HEK293 (cell line): ENCODE results near the gene RASGRP3.

Source experiments
- CTCF ChIA-PET: fragments of 350-600 bp; formaldehyde crosslinking; extraction: SDS; loops from one replicate; lab custom pipeline; 2021; ENCODE audit warnings: antibody characterized with exemption; lab: Yijun Ruan, JAX
- POLR2A ChIA-PET: fragments of 300-600 bp; formaldehyde crosslinking; extraction: SDS; loops from one replicate; lab custom pipeline; 2020; ENCODE audit warnings: antibody characterized with exemption, inconsistent platforms; lab: Yijun Ruan, JAX
- H3K27ac ChIP-seq: fragments of 200-500 bp; sonication (Bioruptor generic); 2 replicates; pipeline ENCODE4 v1.5.1; 2014; ENCODE audit warnings: low read depth, low read length, control low read depth, inconsistent platforms; ENCODE audit errors: extremely low read depth
- H3K36me3 ChIP-seq, 2 experiments: fragments of 200-500 bp in 1 of 2; sonication (Bioruptor generic) in 1 of 2; 1 replicate in 1 of 2; 2 replicates in 1 of 2; pipeline ENCODE4 v1.5.1; 2014 to 2017; ENCODE audit warnings: inconsistent platforms in 2 of 2, low read length in 2 of 2; ENCODE audit not compliant: control insufficient read depth in 2 of 2, insufficient read depth in 1 of 2
- H3K4me1 ChIP-seq: fragments of 200-500 bp; sonication (Bioruptor generic); 2 replicates; pipeline ENCODE4 v1.5.1; 2014; ENCODE audit warnings: mild to moderate bottlenecking, low read length, inconsistent platforms; ENCODE audit not compliant: control insufficient read depth, insufficient read depth
- H3K4me3 ChIP-seq: 2 replicates; pipeline ENCODE4 v1.5.1; 2011; ENCODE audit warnings: low read depth, mild to moderate bottlenecking, control low read depth, low read length, moderate library complexity
- H3K9me3 ChIP-seq: fragments of 200-500 bp; sonication (Bioruptor generic); 2 replicates; pipeline ENCODE4 v1.5.1; 2014; ENCODE audit warnings: low read depth, low read length, inconsistent platforms; ENCODE audit not compliant: control insufficient read depth, insufficient read depth
- HOXA7 ChIP-seq: sonication (generic); formaldehyde crosslinking; IDR thresholded peaks from 2 replicates; pipeline ENCODE4 v1.8.1; 2022; ENCODE audit warnings: missing genetic modification reagents, borderline replicate concordance
- KLF9 ChIP-seq: fragments of 450-650 bp; formaldehyde crosslinking; IDR thresholded peaks from 2 replicates; pipeline ENCODE4 v1.5.1; 2016; ENCODE audit warnings: missing biosample characterization, missing genetic modification characterization, low read depth
- SCRT2 ChIP-seq: fragments of 450-650 bp; formaldehyde crosslinking; IDR thresholded peaks from 2 replicates; pipeline ENCODE4 v1.5.1; 2016; ENCODE audit warnings: missing biosample characterization, missing genetic modification characterization
- YY2 ChIP-seq: fragments of 450-650 bp; formaldehyde crosslinking; IDR thresholded peaks from 2 replicates; pipeline ENCODE4 v1.5.1; 2016; ENCODE audit warnings: missing biosample characterization, missing genetic modification characterization
- ZBTB17 ChIP-seq: fragments of 450-650 bp; formaldehyde crosslinking; IDR thresholded peaks from 2 replicates; pipeline ENCODE4 v1.5.1; 2016; ENCODE audit warnings: missing biosample characterization, missing genetic modification characterization
- ZBTB48 ChIP-seq: fragments of 450-650 bp; formaldehyde crosslinking; IDR thresholded peaks from 2 replicates; pipeline ENCODE4 v1.5.1; 2016; ENCODE audit warnings: missing biosample characterization, missing genetic modification characterization
- ZFP41 ChIP-seq: fragments of 450-650 bp; formaldehyde crosslinking; IDR thresholded peaks from 2 replicates; pipeline ENCODE4 v1.5.1; 2016; ENCODE audit warnings: missing biosample characterization, missing genetic modification characterization, borderline replicate concordance
- ZNF112 ChIP-seq: fragments of 450-650 bp; formaldehyde crosslinking; IDR thresholded peaks from 2 replicates; pipeline ENCODE4 v1.5.0; 2017; ENCODE audit warnings: missing biosample characterization, missing genetic modification characterization
- ZNF138 ChIP-seq: fragments of 450-650 bp; formaldehyde crosslinking; IDR thresholded peaks from 2 replicates; pipeline ENCODE4 v1.5.1; 2016; ENCODE audit warnings: missing biosample characterization, missing genetic modification characterization, borderline replicate concordance
- ZNF221 ChIP-seq: fragments of 450-650 bp; formaldehyde crosslinking; IDR thresholded peaks from 2 replicates; pipeline ENCODE4 v1.5.1; 2017; ENCODE audit warnings: missing biosample characterization, missing genetic modification characterization, borderline replicate concordance
- ZNF223 ChIP-seq: fragments of 450-650 bp; formaldehyde crosslinking; IDR thresholded peaks from 2 replicates; pipeline ENCODE4 v1.5.1; 2016; ENCODE audit warnings: missing biosample characterization, missing genetic modification characterization
- ZNF24 ChIP-seq: fragments of 450-650 bp; formaldehyde crosslinking; IDR thresholded peaks from 2 replicates; pipeline ENCODE4 v1.5.1; 2016; ENCODE audit warnings: missing biosample characterization, missing genetic modification characterization
- ZNF266 ChIP-seq: fragments of 450-650 bp; formaldehyde crosslinking; IDR thresholded peaks from 2 replicates; pipeline ENCODE4 v1.5.1; 2016; ENCODE audit warnings: missing biosample characterization, missing genetic modification characterization, low read depth
- ZNF280C ChIP-seq: fragments of 450-650 bp; formaldehyde crosslinking; IDR thresholded peaks from 2 replicates; pipeline ENCODE4 v1.5.1; 2016; ENCODE audit warnings: missing biosample characterization, missing genetic modification characterization
- ZNF366 ChIP-seq: fragments of 450-650 bp; formaldehyde crosslinking; conservative IDR thresholded peaks from 2 replicates; pipeline ENCODE4 v1.5.1; 2016; ENCODE audit warnings: missing biosample characterization, missing genetic modification characterization
- ZNF426 ChIP-seq: fragments of 450-650 bp; formaldehyde crosslinking; IDR thresholded peaks from 2 replicates; pipeline ENCODE4 v1.5.1; 2017; ENCODE audit warnings: missing biosample characterization, missing genetic modification characterization, mild to moderate bottlenecking, inconsistent platforms, moderate library complexity
- ZNF514 ChIP-seq: fragments of 450-650 bp; formaldehyde crosslinking; IDR thresholded peaks from 2 replicates; pipeline ENCODE4 v1.5.1; 2016; ENCODE audit warnings: missing biosample characterization, missing genetic modification characterization
- ZNF555 ChIP-seq: fragments of 450-650 bp; formaldehyde crosslinking; conservative IDR thresholded peaks from 2 replicates; pipeline ENCODE4 v1.5.1; 2017; ENCODE audit warnings: missing biosample characterization, mild to moderate bottlenecking, missing genetic modification characterization, inconsistent platforms
- ZNF621 ChIP-seq: fragments of 450-650 bp; formaldehyde crosslinking; IDR thresholded peaks from 2 replicates; pipeline ENCODE4 v1.5.1; 2017; ENCODE audit warnings: missing biosample characterization, missing genetic modification characterization
- ZNF624 ChIP-seq: fragments of 450-650 bp; formaldehyde crosslinking; IDR thresholded peaks from 2 replicates; pipeline ENCODE4 v1.5.1; 2017; ENCODE audit warnings: missing biosample characterization, missing genetic modification characterization
- ZNF747 ChIP-seq: fragments of 450-650 bp; formaldehyde crosslinking; IDR thresholded peaks from 2 replicates; pipeline ENCODE4 v1.5.1; 2016; ENCODE audit warnings: missing biosample characterization, missing genetic modification characterization
- ZNF777 ChIP-seq: fragments of 450-650 bp; formaldehyde crosslinking; IDR thresholded peaks from 2 replicates; pipeline ENCODE4 v1.5.1; 2017; ENCODE audit warnings: missing biosample characterization, missing genetic modification characterization, borderline replicate concordance
- TF ChIP-seq, protein P1 (sequence below): fragments of 450-650 bp; formaldehyde crosslinking; IDR thresholded peaks from 2 replicates; pipeline ENCODE4 v1.5.1; 2017; ENCODE audit warnings: missing biosample characterization, missing genetic modification characterization
- TF ChIP-seq, protein P2 (sequence below): fragments of 450-650 bp; formaldehyde crosslinking; IDR thresholded peaks from 2 replicates; pipeline ENCODE4 v1.5.1; 2016; ENCODE audit warnings: missing biosample characterization, missing genetic modification characterization
- TF ChIP-seq, protein P3 (sequence below): fragments of 450-650 bp; formaldehyde crosslinking; IDR thresholded peaks from 2 replicates; pipeline ENCODE4 v1.5.1; 2017; ENCODE audit warnings: missing biosample characterization, missing genetic modification characterization

The RASGRP3 gene

DNA sequence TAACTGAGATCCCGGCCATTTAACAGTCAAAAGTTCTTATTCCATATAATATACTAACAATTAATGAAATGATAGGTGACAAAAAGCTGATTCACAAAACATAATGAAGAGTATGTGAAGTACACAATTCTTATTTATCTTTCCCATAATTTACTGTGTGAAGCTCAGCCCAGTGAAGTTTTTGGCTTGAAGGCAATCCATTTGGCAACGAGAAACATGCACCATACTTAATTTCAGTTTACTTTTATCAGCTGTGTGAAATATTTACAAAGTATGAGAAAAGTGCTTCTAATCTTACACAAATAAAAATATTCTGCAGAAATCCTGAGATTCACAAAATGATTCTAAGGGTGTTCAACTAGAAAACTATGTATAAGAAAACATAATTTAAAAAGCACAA is 110.3 kb downstream of the RASGRP3 start (continued):
- TF ChIP-seq ZNF555 (tag by site-specific recombination) (no peak), ZNF624 (tag by site-specific recombination) (no peak), ZNF221 (tag by site-specific recombination) (no peak), ZNF112 (tag by site-specific recombination) (no peak), ZNF514 (no peak), ZNF223 (tag by site-specific recombination) (no peak), ZNF426 (no peak), YY2 (tag by site-specific recombination) (no peak), SCRT2 (no peak), ZFP41 (tag by site-specific recombination) (no peak)
- TF ChIP-seq, protein P1, sequence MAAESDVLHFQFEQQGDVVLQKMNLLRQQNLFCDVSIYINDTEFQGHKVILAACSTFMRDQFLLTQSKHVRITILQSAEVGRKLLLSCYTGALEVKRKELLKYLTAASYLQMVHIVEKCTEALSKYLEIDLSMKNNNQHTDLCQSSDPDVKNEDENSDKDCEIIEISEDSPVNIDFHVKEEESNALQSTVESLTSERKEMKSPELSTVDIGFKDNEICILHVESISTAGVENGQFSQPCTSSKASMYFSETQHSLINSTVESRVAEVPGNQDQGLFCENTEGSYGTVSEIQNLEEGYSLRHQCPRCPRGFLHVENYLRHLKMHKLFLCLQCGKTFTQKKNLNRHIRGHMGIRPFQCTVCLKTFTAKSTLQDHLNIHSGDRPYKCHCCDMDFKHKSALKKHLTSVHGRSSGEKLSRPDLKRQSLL (tag by site-specific recombination) = no peak

GRCh38 chr2:33588232-33588631 is 111.8 kb downstream of the RASGRP3 start:
- peaks cover 48 to 69% of the 10 kb centered on the region in 2 experiments for H3K36me3 ChIP-seq
- TF ChIP-seq ZBTB17 (tag by site-specific recombination) (no peak), ZNF24 (tag by site-specific recombination) (no peak), KLF9 (tag by site-specific recombination) (no peak), ZNF138 (tag by site-specific recombination) (no peak), ZNF266 (tag by site-specific recombination) (no peak), ZNF280C (no peak), ZNF621 (no peak), ZBTB48 (tag by site-specific recombination) (no peak), ZNF777 (no peak), ZNF747 (tag by site-specific recombination) (no peak), HOXA7 (CRISPR knock-in tag) (no peak), ZNF366 (tag by site-specific recombination) (no peak)
- TF ChIP-seq, protein P2, sequence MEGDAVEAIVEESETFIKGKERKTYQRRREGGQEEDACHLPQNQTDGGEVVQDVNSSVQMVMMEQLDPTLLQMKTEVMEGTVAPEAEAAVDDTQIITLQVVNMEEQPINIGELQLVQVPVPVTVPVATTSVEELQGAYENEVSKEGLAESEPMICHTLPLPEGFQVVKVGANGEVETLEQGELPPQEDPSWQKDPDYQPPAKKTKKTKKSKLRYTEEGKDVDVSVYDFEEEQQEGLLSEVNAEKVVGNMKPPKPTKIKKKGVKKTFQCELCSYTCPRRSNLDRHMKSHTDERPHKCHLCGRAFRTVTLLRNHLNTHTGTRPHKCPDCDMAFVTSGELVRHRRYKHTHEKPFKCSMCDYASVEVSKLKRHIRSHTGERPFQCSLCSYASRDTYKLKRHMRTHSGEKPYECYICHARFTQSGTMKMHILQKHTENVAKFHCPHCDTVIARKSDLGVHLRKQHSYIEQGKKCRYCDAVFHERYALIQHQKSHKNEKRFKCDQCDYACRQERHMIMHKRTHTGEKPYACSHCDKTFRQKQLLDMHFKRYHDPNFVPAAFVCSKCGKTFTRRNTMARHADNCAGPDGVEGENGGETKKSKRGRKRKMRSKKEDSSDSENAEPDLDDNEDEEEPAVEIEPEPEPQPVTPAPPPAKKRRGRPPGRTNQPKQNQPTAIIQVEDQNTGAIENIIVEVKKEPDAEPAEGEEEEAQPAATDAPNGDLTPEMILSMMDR = no peak
- TF ChIP-seq, protein P3, sequence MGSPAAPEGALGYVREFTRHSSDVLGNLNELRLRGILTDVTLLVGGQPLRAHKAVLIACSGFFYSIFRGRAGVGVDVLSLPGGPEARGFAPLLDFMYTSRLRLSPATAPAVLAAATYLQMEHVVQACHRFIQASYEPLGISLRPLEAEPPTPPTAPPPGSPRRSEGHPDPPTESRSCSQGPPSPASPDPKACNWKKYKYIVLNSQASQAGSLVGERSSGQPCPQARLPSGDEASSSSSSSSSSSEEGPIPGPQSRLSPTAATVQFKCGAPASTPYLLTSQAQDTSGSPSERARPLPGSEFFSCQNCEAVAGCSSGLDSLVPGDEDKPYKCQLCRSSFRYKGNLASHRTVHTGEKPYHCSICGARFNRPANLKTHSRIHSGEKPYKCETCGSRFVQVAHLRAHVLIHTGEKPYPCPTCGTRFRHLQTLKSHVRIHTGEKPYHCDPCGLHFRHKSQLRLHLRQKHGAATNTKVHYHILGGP (tag by site-specific recombination) = no peak
- H3K4me1 ChIP-seq = peaks cover 28% of the 10 kb centered on the region
- H3K27ac ChIP-seq = no peak overlapping the region
- CTCF ChIA-PET = interaction anchor here (0.7 kb wide), 1 partner anchor 654 kb away, joined by 4 read pairs; no protein-coding TSS in a partner anchor
- H3K9me3 ChIP-seq = no peaks in the 10 kb centered on the region
- H3K4me3 ChIP-seq = no peak overlapping the region
- POLR2A ChIA-PET = interaction anchor here (1.6 kb wide), 1 partner anchor 11 kb away, joined by 5 read pairs; the partner anchor contains the start of gene FAM98A
